A549 treated with CpdA at 1 μM for 4 hours (cell line): ENCODE data around the gene LECT2. TPM values are rescaled to one million over a fixed set of nuclear protein-coding genes. Genes with fewer than 3 reads are reported as not detected.

Experiments used
- total RNA-seq: library from RNA; stranded (reverse); fragments of 200-300 nt; extraction: Qiagen RNA extraction; gene quantifications from 5 replicates; pipeline ENCODE4 v1.2.3, GENCODE V29; 2022; ENCODE audit warnings: low read depth

LECT2 gene
- not detected in 5 replicates for total RNA-seq

GRCh38 chr5:135954899-135955298, at the start of gene LECT2:
TSS of gene LECT2 (minus strand) at chr5:135954983. CDS start at chr5:135954833, 150 bp downstream.

Other genes starting within 250 kb of the LECT2 start
- 0.13 to 0.17 TPM in 2 of 5 replicates, not detected in the others for gene SLC25A48, start 120.3 kb downstream of the LECT2 start, total RNA-seq
- gene IL9, start 59.1 kb downstream of the LECT2 start, total RNA-seq: not detected in 5 replicates
- 1,442 to 2,234 TPM (median 1,874 TPM) in 5 replicates for gene TGFBI, start 74.0 kb upstream of the LECT2 start, total RNA-seq
- gene SMAD5, start 177.9 kb upstream of the LECT2 start, total RNA-seq: 19.2 to 38.0 TPM (median 28.1 TPM) in 5 replicates
- not detected in 5 replicates for gene SMIM32, start 238.2 kb upstream of the LECT2 start, total RNA-seq